ENCODE results near the gene KDM3B. TPM values are rescaled to one million over a fixed set of nuclear protein-coding genes. Genes with fewer than 3 reads are reported as not detected.

KDM3B gene
- total and polyA plus RNA-seq, 2 of the 8 experiments (the other 6 are each of a cell fraction or from before 2014, with no cell fraction given), result 27.1 to 78.1 TPM

DNA sequence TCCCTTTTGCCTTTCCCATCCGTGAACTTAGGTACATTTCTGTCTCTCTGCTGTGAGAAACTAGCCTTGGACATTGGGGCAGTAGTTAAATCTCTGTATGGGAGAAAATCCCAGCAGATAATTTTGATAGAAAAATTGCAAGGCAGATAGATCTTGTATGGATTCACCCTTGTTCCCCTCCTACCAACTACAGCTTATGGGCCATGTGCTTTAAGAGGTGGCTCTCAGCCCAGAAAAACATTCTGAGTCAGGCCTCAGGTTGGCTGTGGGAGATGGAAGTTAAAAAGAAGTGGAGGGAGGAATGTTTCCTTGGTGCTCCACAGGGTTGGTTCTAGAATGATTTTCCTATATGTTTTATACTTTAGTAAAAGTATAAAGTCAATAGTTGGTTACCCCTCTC, 1.4 kb upstream of the KDM3B start:
- WGBS, 2 experiments (ENCODE audit: extremely low coverage in 1 of 2, insufficient coverage in 1 of 2, insufficient read length in 1 of 2, insufficient replicate concordance in 2 of 2, low coverage in 1 of 2, low lambda C conversion rate in 2 of 2, missing lambda C conversion rate in 1 of 2), result 83% methylated on average over 1 of the region's 1 CpG; no CpG with 5 or more reads in 1 of the 2 experiments
- POLR2A ChIA-PET (ENCODE audit: partially characterized antibody), result interaction anchor here (1.5 to 14.6 kb wide), 5 partner anchors 12 to 192 kb away, joined by 4 to 254 read pairs (median 10); partner anchors contain the start of genes CDC25C, ETF1 and FAM53C
- TF ChIP-seq, protein P1, sequence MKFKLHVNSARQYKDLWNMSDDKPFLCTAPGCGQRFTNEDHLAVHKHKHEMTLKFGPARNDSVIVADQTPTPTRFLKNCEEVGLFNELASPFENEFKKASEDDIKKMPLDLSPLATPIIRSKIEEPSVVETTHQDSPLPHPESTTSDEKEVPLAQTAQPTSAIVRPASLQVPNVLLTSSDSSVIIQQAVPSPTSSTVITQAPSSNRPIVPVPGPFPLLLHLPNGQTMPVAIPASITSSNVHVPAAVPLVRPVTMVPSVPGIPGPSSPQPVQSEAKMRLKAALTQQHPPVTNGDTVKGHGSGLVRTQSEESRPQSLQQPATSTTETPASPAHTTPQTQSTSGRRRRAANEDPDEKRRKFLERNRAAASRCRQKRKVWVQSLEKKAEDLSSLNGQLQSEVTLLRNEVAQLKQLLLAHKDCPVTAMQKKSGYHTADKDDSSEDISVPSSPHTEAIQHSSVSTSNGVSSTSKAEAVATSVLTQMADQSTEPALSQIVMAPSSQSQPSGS (IDR thresholded peaks at IDR 0.05; ENCODE audit: low read length), result no peak
- no peak for TF ChIP-seq PHF8 (conservative IDR thresholded peaks at IDR 0.05; ENCODE audit: low read depth, low read length)
- TF ChIP-seq KDM4A (IDR thresholded peaks at IDR 0.05; ENCODE audit: low read depth, low read length, severe bottlenecking), result no peak
- no peak for TF ChIP-seq TBP (IDR thresholded peaks at IDR 0.05; ENCODE audit: low read depth, low read length)
- TF ChIP-seq, protein P2, sequence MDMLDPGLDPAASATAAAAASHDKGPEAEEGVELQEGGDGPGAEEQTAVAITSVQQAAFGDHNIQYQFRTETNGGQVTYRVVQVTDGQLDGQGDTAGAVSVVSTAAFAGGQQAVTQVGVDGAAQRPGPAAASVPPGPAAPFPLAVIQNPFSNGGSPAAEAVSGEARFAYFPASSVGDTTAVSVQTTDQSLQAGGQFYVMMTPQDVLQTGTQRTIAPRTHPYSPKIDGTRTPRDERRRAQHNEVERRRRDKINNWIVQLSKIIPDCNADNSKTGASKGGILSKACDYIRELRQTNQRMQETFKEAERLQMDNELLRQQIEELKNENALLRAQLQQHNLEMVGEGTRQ (IDR thresholded peaks at IDR 0.05; ENCODE audit: low read length), result no peak
- TF ChIP-seq CHD1 (IDR thresholded peaks at IDR 0.05; ENCODE audit: low read depth, low read length), result no peak
- no peak for TF ChIP-seq MAFK (IDR thresholded peaks at IDR 0.05; ENCODE audit: low read depth, low read length)
- no peak for TF ChIP-seq RBBP5 (IDR thresholded peaks at IDR 0.05; ENCODE audit: borderline replicate concordance, low read depth, low read length)
- no peak for TF ChIP-seq ZNF274 (IDR thresholded peaks at IDR 0.05; ENCODE audit: borderline replicate concordance, extremely low read depth, low read length)

More for the DNA sequence above, 1.4 kb upstream of the KDM3B start:
- H3K18ac ChIP-seq (ENCODE audit: extremely low read depth, low read length), result no peak overlapping the region
- no peak overlapping the region for H4K5ac ChIP-seq (ENCODE audit: insufficient read length, low read depth, low read length)
- H3K9ac ChIP-seq (replicated peaks in 1 of 4; ENCODE audit: extremely low read depth in 1 of 4, low read depth in 3 of 4, low read length in 3 of 4), result no peak overlapping the region
- H2BK120ac ChIP-seq (replicated peaks; ENCODE audit: low read depth, low read length), result no peak overlapping the region
- no peaks in the 10 kb centered on the region; the same call in 1 of the 2 replicates for H3K79me1 ChIP-seq (ENCODE audit: low read depth, low read length)
- H2BK20ac ChIP-seq (ENCODE audit: low read length), result no peak overlapping the region
- H3K4me3 ChIP-seq (ENCODE audit: extremely low read depth in 1 of 4, insufficient read depth in 2 of 4, low read depth in 3 of 4, low read length in 4 of 4), result no peak overlapping the region
- no peak overlapping the region for H3K27ac ChIP-seq (ENCODE audit: low read depth, low read length)
- no peaks in the 10 kb centered on the region for H3K9me3 ChIP-seq (ENCODE audit: insufficient read depth in 2 of 2, low read depth in 1 of 2, low read length in 1 of 2)
- peaks cover 0 to 9% (median 3%) of the 10 kb centered on the region in 4 experiments; a peak in 3 of 7 replicates for H3K4me1 ChIP-seq (replicated peaks in 1 of 4; ENCODE audit: control insufficient read depth in 3 of 4, insufficient read depth in 4 of 4, low read length in 3 of 4)
- CTCF ChIA-PET (ENCODE audit: partially characterized antibody), result interaction anchor here (1.1 to 11.4 kb wide), 7 partner anchors 14 to 138 kb away, joined by 3 to 196 read pairs (median 4); partner anchors contain the start of genes CDC23, CDC25C and FAM53C
- H2BK12ac ChIP-seq (ENCODE audit: low read depth, low read length), result no peak overlapping the region
- peaks cover 8% of the 10 kb centered on the region for H3K23me2 ChIP-seq (ENCODE audit: low read depth, low read length)
- peaks cover 13 to 34% (median 24%) of the 10 kb centered on the region in 4 experiments; a peak in 7 of 8 replicates for H3K36me3 ChIP-seq (ENCODE audit: control insufficient read depth in 2 of 4, insufficient read depth in 4 of 4, low read length in 3 of 4)
- H3K4ac ChIP-seq (replicated peaks; ENCODE audit: insufficient read length, low read depth, low read length), result no peak overlapping the region
- no peak overlapping the region for H3K23ac ChIP-seq (ENCODE audit: insufficient read length)
- no peak overlapping the region for H2AFZ ChIP-seq (ENCODE audit: low read length)
- peaks cover 5 to 30% of the 10 kb centered on the region in 2 experiments; a peak in 3 of 4 replicates for H3K79me2 ChIP-seq (ENCODE audit: control insufficient read depth in 1 of 2, insufficient read depth in 2 of 2, low read length in 2 of 2)
- H3K27me3 ChIP-seq (replicated peaks in 1 of 4; ENCODE audit: control insufficient read depth in 3 of 4, extremely low read depth in 1 of 4, insufficient read depth in 3 of 4, low read length in 3 of 4), result no peaks in the 10 kb centered on the region
- H4K20me1 ChIP-seq (replicated peaks in 1 of 2; ENCODE audit: control insufficient read depth in 1 of 2, insufficient read depth in 2 of 2, low read length in 2 of 2), result peaks cover 4 to 7% of the 10 kb centered on the region in 2 experiments
- DNase-seq (ENCODE audit: low read depth in 1 of 2, low spot score in 2 of 2), result no peak
- no peak overlapping the region for H2BK15ac ChIP-seq (ENCODE audit: low read length)
- FAIRE-seq, result no peak
- H3K4me2 ChIP-seq (ENCODE audit: insufficient read depth in 1 of 2, low read depth in 2 of 2, low read length in 2 of 2), result no peak overlapping the region
- no peak overlapping the region for H3K14ac ChIP-seq (ENCODE audit: insufficient read length)
- H4K8ac ChIP-seq (ENCODE audit: extremely low read depth, insufficient read depth, low read length), result no peak overlapping the region
- no peak overlapping the region for H2BK5ac ChIP-seq (ENCODE audit: low read depth, low read length)
- H3K56ac ChIP-seq (replicated peaks; ENCODE audit: insufficient read length, low read depth, low read length), result no peak overlapping the region
- H2AK5ac ChIP-seq (ENCODE audit: low read depth, low read length), result no peak overlapping the region
- H4K91ac ChIP-seq (replicated peaks; ENCODE audit: insufficient read length, low read length), result no peak overlapping the region

Data from H1 (cell line).